GM15510 (cell line): ENCODE data around the gene NAPSA.

Experiments
- POLR2A ChIP-seq: IDR thresholded peaks from 3 replicates; pipeline ENCODE4 v1.6.1; 2011; ENCODE audit warnings: borderline replicate concordance; ENCODE audit not compliant: insufficient read length; ENCODE audit errors: extremely low read depth

The NAPSA gene

DNA sequence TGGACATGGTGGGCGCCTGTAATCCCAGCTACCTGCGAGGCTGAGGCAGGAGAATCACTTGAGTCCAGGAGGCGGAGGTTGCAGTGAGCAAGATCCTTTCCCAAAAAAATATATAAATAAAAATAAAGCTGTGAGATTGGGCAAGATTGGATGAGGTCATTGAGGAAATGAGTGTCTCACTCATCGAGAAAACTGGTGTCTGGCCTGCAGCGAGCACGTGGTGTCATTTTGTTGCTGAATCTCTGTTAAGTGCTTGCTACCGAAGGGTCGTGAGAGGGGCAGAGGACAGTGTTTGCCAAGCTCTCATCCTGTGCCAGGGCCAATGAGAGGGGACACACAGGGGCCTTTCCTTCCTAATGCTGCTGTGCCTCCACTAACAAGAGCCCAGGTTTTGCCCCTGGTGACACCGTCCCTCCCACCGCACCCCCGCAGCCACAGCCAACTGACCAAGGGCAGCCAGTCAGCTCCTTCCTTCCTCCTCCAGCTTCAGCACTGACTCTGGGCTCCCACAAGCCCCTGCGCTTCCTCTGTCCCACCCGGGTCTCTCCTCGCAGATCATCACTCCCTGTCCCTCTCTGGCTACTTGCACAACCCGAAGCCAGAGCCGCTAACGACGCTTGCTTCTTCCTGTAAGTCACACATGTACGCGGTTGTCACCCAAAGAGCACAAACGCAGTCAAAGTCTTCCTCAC, 21.9 kb upstream of the NAPSA start:
- TF ChIP-seq POLR2A = no peak

DNA sequence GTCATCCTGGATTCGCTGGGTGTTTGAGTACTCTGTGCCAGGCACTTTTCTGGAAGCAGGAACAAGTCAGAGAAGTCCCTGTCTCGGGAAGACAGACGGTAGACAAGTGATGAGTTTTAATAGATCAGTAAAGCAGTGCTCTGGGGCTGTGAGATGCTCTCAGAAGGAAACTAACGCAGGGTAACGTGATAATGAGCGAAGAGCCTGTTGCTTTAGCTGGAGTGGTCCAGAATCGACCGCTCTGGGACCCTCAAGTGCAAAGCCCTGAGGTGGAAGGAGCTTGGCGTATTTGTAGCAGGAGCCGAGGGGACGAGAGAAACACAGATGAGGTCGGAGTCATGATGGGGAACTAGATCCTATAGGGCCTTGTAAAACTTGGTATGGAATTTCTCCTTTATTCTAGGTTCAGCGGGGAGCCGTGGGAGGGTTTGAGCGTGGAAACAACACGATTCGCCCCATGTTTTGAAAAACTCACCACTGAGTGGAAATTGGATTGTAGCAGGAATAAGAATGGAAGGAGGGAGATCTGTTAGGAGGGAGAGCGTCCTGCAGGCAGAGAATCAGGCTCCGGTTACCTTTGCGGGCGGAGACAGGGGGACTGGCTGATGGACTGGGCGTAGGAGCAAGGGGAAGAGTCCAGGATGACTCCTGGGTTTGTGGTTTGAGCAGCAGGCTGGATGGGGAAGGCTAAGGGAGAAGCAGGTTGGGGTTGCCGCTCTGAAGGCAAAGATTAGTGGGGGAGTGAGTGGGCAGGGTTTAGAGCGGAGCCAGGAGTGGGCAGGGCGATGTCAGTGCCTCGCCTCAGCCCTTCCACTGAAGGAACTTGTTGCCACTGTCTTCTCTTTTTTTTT, 19.5 kb upstream of the NAPSA start:
- no peak for TF ChIP-seq POLR2A

DNA sequence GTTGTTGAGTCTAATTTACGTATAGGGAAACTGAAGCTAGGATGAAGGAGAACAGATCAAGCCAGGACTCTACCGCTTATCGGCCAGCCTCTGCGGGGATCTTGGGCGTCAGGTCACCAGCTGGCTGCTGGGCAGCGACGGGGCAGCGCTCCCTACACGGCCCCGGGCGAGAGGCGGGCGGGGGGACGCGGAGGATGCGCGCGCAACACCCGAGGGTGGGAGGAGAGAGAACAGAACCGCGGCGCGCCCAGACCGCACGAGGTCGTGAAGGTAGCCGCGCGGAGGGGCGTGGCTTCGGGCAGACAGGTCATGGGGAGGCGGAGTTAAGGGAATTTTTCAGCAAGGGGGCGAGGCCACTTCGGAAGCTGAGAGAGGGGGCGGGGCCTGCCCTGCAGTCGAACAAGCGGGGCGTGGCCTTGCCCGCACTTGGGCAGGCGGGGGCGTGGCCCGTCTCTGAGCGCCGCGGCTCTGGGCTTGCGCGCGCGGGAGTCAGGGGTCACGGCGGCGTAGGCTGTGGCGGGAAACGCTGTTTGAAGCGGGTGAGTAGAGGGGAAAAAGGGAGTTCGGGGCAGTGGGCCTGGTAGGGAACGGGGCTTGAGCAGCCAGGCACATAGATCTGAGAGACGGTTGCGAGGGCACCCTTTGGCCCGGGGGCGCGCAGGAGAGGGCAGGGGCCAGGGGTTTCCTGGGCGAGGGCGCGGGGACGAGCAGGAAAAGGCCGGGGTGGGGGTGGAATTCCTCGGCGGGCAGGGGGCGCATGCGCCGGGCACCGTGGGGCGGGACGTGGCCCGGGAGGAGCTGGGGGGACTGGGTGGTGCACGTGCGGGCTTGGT, 18.6 kb upstream of the NAPSA start, which contains the start of gene POLD1:
Gene POLD1 (plus strand): TSS at position 496 of the 833 bp plus-strand sequence. CDS start 14,505 bp downstream, outside the sequence.
- TF ChIP-seq POLR2A = peak; percentile 59

DNA sequence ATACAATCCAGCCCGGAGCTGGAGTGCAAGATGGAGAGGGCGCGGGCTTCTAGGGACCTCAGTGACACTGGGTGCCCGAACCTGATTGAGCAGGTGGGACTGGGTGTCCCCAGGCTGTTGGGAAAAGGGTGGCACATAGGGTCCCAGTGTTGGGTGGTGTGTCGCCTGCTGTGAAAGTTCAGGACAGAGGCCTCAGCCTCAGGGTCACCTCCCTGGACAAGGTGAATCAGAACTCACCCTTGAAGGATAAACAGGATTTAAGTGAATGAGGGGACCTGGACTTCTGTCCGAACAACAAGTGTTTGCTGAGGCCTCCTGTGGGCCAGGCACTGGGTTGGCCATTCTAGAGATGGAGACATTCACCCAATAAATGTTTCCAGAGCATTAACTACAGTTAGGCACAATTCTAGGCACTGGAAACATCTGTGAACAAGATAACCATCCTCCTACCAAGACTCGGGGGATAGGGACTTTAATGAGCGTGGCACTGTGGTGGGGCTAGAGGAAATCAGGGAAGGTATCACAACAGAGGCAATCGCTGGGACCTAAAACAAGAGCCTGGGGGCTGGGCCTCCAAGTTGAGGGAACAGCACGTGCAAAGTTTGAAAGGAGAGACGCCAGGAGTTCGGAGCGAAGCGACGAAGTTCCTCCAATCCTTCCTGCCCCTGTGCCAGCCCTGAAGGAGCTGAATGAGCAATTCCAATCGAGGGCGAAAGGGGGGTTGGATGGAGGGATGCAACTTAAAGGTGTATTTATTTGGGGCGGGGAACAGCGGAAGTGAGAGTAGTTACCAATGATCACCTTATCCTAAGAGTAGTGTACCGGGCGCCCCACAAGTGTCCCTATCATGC, 17.8 kb upstream of the NAPSA start:
- TF ChIP-seq POLR2A = no peak

DNA sequence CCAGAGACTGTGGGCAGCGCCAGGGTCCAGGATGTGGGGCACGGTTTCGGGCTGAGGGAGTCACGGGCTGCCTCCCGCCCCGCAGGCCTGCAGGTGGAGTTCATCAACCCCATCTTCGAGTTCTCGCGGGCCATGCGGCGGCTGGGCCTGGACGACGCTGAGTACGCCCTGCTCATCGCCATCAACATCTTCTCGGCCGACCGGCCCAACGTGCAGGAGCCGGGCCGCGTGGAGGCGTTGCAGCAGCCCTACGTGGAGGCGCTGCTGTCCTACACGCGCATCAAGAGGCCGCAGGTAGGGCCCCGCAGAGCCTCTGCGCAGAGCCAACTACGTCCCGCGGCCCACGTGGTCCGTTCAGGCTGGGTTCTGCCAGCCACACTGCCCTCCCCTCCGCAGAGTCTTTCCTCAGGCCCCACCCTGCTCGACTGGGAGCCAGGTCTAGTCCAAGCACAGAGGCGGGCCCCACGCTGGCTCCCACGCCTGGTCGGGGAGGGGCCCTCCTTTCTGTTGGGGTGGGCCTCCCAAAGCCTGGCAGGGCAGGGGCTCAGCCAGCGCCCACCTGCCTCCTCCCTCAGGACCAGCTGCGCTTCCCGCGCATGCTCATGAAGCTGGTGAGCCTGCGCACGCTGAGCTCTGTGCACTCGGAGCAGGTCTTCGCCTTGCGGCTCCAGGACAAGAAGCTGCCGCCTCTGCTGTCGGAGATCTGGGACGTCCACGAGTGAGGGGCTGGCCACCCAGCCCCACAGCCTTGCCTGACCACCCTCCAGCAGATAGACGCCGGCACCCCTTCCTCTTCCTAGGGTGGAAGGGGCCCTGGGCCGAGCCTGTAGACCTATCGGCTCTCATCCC, 16.7 kb upstream of the NAPSA start:
- TF ChIP-seq POLR2A = no peak

DNA sequence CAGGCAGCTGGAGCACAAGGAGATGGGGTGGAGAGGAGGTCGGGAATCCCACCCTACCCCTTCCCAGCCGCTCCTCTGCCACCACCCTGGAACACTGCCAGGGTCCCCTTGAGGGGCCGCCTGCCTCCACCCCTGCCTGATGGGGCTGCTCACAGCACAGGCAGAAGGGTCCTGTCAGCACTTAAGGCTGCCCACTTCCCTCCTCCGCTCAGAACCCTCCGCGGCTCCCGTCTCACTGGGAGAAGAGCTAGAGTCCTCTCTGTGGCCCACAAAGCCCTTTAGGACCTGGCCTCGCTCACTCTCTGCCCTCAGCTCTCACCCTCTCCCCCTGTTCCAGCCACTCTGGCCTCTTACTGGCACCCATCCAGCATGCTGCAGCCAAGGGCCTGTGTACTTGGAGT, 15.3 kb upstream of the NAPSA start:
- no peak for TF ChIP-seq POLR2A

DNA sequence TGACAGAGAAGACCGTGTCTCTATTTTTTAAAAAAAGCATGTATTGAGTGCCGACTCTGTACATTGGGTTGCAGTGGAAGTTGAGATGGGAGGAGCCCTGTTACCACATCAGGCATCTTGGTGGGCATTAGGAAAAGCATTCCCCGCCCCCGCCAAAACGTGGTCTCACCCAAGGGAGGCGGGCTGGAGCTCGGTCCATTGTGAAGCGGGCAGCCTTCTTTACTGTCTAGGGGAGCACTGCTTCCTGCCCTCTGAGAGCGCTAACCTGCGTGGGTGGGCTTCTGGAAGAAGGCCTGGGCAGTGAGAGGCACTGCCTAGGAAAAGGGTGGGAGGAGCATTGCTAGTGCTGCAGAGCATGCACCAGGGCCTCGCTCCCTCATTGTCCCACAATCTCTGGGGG, 14.7 kb upstream of the NAPSA start:
- no peak for TF ChIP-seq POLR2A

DNA sequence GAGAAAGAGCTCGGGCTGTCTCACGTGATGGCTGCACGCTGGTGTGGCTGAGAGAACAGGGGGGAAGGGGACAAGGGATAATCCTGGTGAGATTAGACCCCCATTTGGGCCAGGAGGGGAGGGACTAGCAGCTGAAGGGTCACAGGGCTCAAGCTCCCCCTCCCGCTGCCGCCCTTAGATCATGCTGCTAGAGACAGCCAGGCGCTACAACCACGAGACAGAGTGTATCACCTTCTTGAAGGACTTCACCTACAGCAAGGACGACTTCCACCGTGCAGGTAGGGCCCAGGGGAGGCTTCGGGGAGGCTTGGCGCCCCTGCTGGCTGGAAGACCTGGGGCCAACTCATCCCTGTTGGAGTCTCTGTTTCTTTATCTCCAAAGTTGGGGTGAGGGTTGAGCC, 14.2 kb upstream of the NAPSA start:
- no peak for TF ChIP-seq POLR2A

DNA sequence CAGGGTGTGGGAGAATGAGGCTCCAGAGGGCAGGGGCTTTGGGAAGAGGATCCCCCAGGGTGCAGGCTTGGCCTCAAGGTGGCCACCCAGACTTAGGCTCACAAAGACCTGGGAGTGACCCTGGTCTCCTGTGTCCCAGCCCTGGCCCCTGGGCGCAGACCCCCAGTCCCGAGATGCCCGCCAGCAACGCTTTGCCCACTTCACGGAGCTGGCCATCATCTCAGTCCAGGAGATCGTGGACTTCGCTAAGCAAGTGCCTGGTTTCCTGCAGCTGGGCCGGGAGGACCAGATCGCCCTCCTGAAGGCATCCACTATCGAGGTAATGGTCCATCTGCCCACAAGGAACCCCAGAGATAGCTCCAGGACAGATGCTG, 13.4 kb upstream of the NAPSA start:
- TF ChIP-seq POLR2A = no peak

DNA sequence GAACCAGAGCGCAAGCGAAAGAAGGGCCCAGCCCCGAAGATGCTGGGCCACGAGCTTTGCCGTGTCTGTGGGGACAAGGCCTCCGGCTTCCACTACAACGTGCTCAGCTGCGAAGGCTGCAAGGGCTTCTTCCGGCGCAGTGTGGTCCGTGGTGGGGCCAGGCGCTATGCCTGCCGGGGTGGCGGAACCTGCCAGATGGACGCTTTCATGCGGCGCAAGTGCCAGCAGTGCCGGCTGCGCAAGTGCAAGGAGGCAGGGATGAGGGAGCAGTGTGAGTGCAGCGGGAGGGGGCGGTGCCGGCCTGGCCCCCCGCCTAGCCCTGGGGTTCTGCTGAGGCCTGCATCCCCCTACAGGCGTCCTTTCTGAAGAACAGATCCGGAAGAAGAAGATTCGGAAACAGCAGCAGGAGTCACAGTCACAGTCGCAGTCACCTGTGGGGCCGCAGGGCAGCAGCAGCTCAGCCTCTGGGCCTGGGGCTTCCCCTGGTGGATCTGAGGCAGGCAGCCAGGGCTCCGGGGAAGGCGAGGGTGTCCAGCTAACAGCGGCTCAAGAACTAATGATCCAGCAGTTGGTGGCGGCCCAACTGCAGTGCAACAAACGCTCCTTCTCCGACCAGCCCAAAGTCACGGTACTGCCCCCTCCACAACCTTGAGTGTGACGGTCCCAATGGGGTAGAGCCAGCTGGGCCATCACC, 12.9 kb upstream of the NAPSA start:
- no peak for TF ChIP-seq POLR2A

DNA sequence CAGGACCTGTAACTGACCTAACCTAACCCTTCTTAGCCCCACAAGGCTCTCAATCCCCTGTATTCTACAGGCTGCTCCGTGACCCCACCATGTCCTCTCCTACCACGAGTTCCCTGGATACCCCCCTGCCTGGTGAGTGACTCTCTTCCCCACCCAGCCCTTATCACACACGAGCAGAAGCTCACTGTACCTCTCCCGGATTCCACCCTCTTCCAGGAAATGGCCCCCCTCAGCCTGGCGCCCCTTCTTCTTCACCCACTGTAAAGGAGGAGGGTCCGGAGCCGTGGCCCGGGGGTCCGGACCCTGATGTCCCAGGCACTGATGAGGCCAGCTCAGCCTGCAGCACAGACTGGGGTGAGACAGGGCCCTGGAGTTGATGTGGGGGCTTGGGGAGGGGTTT, 12.1 kb upstream of the NAPSA start:
- no peak for TF ChIP-seq POLR2A

DNA sequence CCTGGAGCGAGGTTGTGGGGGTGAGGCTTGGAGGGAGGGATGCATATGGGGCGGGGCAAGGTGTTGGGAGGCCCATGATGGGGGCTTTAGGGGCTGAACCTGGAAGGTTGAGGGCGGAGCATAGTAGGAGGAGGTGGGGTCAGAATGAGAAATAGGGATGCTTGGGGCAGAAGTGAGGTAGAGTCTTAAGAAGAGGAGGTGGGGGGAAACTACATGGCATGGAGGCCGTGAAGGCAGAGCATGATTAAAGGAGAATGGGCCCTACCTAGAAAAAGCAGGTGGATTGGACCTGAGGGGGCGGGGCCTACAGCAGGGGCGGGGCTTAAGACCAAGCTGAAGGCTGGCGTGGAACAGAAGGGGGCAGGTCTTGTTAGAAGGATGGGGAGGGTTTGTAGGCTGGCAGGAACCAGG, 11.6 kb upstream of the NAPSA start:
- no peak for TF ChIP-seq POLR2A
